Gastroesophageal sphincter (tissue), 3 donors: ENCODE results near the gene SHANK2.

Source experiments
- POLR2A ChIP-seq, 2 donors: fragments of 450-650 bp; IDR thresholded peaks; one replicate each; pipeline ENCODE4 v1.6.1; 2017; ENCODE audit warnings: antibody characterized with exemption in 2 of 2, mild to moderate bottlenecking in 2 of 2, moderate library complexity in 1 of 2
- POLR2AphosphoS5 ChIP-seq: sonication (generic); formaldehyde crosslinking; IDR thresholded peaks from one replicate; pipeline ENCODE4 v1.6.1; 2017; ENCODE audit warnings: antibody characterized with exemption
- TF ChIP-seq, protein P1 (sequence below), 4 experiments: fragments of 200-600 bp in 2 of 4; fragments of 450-650 bp in 2 of 4; sonication (generic) in 1 of 4; IDR thresholded peaks; one replicate each; pipeline ENCODE4 v1.5.1; 2017 to 2019; ENCODE audit warnings: antibody characterized with exemption in 4 of 4, mild to moderate bottlenecking in 2 of 4, moderate library complexity in 2 of 4

DNA sequence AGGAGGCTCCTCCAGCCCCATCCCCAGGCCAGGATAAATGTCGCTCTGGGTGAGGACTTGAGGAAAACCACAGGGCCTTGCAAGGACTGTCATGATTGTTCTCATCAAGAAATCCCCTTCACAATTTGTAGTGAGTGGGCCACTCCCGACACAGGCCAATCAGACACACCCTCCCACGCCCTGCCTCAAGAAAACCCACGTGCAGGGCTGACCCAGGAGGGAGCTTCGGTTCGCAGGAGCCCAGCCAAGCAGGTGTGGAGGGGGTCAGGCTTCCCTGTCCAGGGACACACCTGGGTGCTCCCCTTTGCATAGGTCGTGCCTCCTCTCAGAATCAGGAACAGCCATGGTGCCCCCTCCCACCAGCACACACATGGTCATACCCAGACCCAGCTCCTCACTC is 43.2 kb downstream of the SHANK2 start:
- TF ChIP-seq, protein P1, sequence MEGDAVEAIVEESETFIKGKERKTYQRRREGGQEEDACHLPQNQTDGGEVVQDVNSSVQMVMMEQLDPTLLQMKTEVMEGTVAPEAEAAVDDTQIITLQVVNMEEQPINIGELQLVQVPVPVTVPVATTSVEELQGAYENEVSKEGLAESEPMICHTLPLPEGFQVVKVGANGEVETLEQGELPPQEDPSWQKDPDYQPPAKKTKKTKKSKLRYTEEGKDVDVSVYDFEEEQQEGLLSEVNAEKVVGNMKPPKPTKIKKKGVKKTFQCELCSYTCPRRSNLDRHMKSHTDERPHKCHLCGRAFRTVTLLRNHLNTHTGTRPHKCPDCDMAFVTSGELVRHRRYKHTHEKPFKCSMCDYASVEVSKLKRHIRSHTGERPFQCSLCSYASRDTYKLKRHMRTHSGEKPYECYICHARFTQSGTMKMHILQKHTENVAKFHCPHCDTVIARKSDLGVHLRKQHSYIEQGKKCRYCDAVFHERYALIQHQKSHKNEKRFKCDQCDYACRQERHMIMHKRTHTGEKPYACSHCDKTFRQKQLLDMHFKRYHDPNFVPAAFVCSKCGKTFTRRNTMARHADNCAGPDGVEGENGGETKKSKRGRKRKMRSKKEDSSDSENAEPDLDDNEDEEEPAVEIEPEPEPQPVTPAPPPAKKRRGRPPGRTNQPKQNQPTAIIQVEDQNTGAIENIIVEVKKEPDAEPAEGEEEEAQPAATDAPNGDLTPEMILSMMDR (IDR thresholded peaks at IDR 0.05) = no peak
- no peak for TF ChIP-seq POLR2AphosphoS5
- TF ChIP-seq POLR2A (IDR thresholded peaks at IDR 0.05) = no peak
